Medulla oblongata (tissue), 1 donor: ENCODE results near the gene BACE2.
"Not testable (repeated sequence)": the region's sequence is repeated elsewhere in the genome, so short reads cannot be mapped to it uniquely, and the experiment has no call there.

Experiments used
- DNase-seq: peaks from one replicate; pipeline ENCODE4 v3.0.0-alpha.2; 2015; ENCODE audit errors: extremely low spot score

BACE2 gene

GRCh38 chr21:41215856-41216408 lies 48.0 kb downstream of the BACE2 start:
- no peak for DNase-seq

DNA sequence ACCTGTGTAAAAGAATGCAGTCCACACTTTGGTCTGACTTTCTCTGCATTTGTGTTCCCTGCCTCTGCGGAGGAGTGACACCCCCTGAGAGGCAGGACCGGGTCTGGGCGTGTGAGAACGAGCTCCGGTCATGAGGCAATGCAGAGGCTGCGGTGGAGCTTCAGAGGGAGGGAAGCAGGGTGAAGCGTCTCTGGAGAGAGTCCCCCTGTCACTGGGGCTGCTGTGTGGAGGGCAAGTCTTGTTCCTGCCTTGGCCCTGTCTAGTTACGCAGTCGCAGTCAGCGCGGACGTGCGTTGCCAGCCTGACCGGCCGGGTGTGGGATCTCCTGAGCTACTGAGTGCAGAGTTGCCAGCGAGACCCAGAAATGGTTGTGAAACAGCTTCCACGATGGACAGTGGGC lies 48.5 kb downstream of the BACE2 start:
- DNase-seq = no peak

DNA sequence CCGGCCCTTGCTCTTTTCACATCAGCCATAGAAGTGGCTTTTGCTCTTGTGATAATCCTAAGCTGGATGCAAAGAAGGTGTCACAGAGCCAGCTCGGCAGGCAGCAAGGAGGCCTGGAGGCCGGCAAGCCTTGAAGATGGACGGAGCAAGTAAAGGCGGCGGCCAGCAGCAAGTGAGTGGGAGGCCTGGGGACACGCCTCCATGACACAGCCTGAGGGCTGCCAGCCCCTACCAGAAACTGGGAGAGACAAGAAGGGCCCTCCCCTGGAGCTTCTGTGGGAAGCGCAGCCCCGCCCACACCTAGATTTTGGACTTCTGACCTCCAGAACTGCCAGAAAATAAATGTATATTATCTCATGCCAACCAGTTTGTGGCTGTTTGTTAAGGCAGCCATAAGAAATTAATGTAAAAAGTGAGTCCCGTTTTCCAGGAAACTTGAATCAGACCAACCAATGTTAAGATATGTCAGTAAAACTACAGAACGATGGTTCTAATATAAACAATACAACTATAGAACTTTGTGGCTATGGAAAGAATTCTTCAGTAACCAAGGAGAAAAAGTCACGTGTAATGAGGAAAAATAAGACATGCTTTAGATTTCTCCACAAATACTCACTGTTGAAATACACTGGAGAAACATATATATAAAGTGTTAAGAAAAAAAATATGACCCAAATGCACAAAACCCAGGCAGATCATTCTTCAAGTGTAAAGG lies 49.9 kb downstream of the BACE2 start:
- DNase-seq = no peak

DNA sequence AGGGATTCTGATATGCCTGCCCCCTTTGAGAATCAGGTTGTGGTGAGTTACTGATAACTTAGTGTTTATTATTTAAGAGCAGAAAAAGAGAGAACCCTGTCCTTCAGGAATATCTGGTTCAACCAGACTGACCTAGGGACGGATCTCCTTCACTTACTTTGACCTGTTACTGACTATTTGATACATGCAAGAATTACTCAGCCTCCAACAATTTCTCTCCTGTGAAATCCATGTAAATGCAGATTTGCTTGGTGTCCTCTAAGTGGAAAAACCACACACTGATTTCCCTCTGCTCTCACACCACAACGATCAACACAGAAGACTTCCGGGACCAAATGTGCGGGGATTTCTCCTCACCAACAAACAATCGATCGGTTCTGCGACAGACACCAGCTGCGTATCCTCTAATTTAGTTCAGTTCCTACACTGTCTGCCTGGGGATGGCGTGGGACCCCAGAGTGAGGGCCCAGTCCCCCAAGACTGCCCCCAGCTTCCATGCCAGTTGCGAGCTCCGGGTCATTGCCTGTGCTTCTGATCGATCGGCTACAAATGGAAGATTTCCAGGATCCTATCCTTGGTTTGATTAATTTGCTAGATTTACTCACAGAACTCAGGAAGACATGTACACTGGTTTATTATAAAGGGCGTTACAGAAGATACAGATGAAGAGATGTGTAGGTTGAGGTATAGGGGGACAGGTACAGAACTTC lies 51.7 kb downstream of the BACE2 start:
- no peak for DNase-seq

DNA sequence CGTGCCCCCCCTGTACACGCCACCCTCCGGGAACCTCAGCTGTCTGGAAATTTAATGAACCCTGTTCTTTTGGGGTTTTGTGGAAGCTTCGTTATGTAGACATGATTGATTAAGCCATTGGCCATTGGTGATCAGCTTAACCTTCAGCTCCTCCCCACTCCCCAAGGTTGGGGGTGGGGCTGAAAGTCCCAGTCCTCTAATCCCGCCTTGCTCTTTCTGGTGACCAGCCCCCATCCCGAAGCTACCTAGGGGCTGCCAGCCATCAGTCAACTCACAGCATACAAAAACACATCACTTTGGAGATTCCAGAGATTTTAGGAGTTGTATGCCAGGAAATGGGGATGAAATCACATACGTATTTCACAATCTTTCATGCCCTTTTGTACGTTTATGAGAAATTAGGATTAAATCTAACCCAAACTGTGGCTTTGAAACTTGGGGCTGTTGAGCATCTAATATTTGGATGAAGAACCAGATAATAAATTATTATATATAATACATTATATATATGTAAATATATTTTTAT lies 52.3 kb downstream of the BACE2 start:
- no peak for DNase-seq

- DNase-seq = no peak
Measured at GRCh38 chr21:41222247-41223068, 54.5 kb downstream of the BACE2 start.

GRCh38 chr21:41226853-41227252 lies 58.9 kb downstream of the BACE2 start:
- no peak for DNase-seq

GRCh38 chr21:41227357-41228005 lies 59.5 kb downstream of the BACE2 start:
- no peak for DNase-seq

DNA sequence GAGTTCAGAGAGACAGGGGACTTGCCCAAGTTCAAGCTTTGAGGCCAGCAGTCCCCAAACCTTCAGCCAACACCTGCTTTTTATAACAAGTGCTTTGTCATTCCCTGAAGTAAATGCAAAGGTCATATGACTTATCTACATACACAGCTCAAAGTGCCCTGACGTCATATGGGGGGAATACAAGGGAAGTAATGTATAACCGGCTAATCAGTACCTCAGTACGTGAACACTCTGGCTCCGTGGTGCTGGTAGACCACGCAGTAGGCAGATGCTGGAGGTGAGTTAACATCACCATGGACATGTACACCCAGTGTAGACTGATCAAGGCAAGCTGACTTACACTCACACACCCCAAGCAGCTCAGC lies 60.0 kb downstream of the BACE2 start:
- DNase-seq = no peak

- no peak for DNase-seq
Measured at GRCh38 chr21:41228492-41228891, 60.5 kb downstream of the BACE2 start.

DNA sequence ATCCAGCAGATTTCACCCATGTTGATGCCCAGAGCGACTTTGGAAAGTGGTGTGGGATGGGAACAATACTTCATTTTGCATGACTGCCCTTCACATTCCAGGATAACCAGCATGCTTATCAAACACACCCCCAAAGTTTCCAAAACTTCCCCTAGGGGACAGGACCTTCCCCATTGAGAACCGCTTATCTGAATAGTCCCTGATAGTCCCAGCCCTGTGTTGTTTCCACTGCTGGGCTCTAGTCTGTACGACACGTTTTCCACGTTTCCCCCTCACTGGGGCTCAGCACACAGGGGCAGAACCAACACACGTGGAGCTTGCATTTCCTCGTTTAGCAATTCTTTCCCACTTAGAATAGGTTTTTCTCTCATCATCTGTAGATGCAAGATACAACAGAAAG lies 61.0 kb downstream of the BACE2 start:
- no peak for DNase-seq

- no peak for DNase-seq
Measured at GRCh38 chr21:41229509-41230248, 61.7 kb downstream of the BACE2 start.

- no peak for DNase-seq
Measured at GRCh38 chr21:41230497-41230896, 62.5 kb downstream of the BACE2 start.

DNA sequence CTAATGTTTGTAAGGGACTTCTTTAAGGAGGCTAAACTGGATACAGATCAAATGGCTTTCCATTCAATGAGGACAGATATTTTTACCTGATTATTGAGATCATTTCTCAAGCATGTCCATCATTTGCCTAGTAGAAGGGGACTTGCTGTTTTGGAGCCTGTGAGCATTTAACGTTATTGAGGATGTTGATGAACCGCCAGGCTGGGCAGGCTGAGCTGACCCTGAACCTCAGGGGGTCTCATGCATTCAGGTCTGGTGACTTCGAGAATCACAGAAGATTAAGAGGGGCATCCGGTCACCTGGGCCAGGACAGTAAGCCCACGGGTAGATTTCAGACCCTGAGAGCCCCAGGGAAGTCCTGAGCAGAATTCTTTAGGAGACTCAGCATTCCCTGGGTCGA lies 63.1 kb downstream of the BACE2 start:
- DNase-seq = no peak

DNA sequence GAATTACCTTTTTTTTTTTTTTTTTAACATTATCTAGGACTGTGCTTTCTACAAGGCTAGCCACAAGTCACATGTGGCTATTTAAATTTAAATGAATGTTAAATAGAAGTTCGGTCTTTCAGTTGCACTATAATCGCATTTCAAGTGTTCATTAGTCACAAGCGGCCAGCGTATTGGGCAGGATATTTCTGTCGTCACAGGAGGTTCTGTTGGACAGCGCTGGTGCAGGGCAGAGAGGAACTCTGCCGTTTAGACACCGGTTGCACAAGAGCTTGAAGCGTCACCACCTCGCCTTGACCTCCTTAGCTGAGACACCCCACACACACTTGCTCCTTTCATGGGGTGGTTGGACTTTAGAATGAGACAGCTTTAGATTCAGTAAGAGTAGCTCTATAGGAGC lies 64.1 kb downstream of the BACE2 start:
- no peak for DNase-seq

DNA sequence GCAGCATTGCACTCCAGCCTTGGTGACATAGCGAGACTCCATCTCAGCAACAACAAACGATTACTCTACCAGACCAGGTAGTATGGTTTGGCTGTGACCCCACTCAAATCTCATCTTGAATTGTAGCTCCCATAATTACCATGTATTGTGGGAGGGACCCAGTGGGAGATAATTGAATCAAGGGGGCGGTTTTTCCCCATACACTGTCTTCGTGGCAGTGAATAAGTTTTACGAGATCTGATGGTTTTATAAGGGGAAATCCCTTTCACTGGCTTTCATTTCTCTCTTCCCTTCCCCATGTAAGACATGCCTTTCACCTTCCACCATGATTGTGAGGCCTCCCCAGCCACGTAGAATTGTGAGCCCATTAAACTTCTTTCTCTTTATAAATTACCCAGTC lies 66.0 kb downstream of the BACE2 start:
- no peak for DNase-seq

DNA sequence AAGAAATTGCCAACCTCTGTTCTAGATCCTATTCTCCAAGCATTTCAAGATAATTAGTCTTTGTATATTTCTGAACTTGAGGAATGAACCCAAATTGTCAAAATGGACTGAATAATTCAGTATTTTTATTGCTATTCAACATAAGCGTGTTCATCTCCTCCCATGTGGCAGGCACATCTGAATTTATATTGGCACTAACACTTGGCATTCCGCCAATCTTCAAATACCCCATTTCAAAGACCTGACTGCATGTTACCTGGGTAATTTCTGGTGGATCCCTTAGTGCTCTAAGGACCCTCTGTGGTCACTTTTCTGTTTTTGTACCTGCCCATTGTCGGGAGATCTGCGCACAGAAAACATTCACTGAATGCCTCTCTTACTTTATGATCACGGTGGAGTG lies 66.6 kb downstream of the BACE2 start:
- DNase-seq = no peak

DNA sequence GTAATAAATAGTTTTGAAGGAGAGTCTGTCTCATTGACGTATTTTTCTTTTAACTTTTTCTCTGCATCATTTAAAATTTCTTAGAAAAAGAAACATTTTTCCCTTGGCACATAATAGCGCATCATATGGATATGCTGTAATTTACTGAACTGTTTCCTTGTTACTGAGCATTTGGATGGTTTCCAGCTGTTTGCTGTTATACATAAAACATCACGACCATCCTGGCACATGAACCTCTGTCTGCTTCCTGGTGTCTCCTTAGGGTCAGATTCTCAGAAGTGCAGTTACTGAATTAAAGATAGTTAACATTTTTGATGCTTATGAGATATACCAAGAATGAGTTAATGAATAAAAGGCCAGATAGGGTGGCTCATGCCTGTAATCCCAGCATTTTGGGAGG lies 67.2 kb downstream of the BACE2 start:
- DNase-seq = no peak

- no peak for DNase-seq
Measured at GRCh38 chr21:41236352-41236973, 68.5 kb downstream of the BACE2 start.

DNA sequence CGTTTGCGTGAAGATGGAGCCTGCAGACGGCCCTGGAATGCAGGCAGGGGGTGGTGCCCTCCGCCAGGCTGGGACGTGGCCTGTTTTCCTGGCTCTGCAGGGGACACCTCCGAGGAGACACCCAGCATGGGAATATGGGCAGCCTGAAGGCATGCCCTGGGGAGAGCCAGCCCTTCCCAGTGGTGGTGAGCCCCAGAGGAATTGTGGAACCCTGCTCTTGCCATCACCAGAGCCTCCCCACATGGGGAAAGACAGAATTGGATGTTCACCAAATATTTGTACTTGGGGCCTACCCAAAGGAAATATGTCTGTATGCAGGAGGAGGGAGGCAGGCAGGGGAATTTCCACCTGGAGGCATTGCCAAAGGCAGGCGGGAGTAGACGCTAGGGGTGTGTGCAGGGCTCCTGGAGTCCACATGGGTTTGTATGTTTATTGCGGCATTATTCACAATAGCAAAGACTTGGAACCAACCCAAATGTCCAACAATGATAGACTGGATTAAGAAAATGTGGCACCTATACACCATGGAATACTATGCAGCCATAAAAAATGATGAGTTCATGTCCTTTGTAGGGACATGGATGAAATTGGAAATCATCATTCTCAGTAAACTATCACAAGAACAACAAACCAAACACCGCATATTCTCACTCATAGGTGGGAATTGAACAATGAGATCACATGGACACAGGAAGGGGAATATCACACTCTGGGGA lies 70.3 kb downstream of the BACE2 start:
- DNase-seq = not testable (repeated sequence)
